Body of pancreas (tissue), 4 donors: ENCODE measurements around the gene CTXN1.

Experiments used
- CTCF ChIP-seq, 7 experiments: fragments of 450-650 bp in 4 of 7; fragments of 200-600 bp in 3 of 7; sonication (generic) in 3 of 7; IDR thresholded peaks; one replicate each; pipeline ENCODE4 v1.5.1; 2016 to 2019; ENCODE audit warnings: antibody characterized with exemption in 7 of 7
- POLR2A ChIP-seq, 3 donors: fragments of 450-650 bp; IDR thresholded peaks; one replicate each; pipeline ENCODE4 v1.6.1; 2016; ENCODE audit warnings: antibody characterized with exemption in 3 of 3, mild to moderate bottlenecking in 2 of 3

DNA sequence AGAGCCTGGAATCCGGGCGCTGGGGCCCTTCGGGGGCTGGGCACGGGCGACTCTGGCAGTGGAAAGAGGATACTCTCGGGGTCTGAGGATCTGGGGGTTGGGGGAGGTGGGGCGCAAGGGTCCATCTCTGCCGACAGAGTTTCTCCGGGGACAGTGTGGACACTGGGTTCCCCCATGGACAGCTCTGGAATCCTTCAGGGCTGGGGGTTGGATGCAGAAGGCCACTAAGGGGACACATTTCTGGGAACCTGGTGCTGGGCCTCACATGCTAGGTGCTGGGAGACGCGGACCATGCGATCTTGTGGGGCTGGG is 9.0 kb downstream of the CTXN1 start:
- TF ChIP-seq POLR2A (IDR thresholded peaks at IDR 0.05): no peak
- TF ChIP-seq CTCF (IDR thresholded peaks at IDR 0.05): no peak
